GM18511 (cell line): ENCODE results near the gene GRIK3.

Source experiments
- ATAC-seq: cut with Tn5 transposase; IDR thresholded peaks from one replicate; pipeline ENCODE4 v1.9.1; 2021; ENCODE audit warnings: mild to moderate bottlenecking, moderate library complexity; ENCODE audit not compliant: unreplicated experiment

GRIK3 gene

GRCh38 chr1:36797761-36798160 is 236.6 kb downstream of the GRIK3 start:
- no peak for ATAC-seq

- ATAC-seq = no peak
Measured at GRCh38 chr1:36796733-36797132, 237.6 kb downstream of the GRIK3 start.

- ATAC-seq = no peak
Measured at GRCh38 chr1:36796106-36796590, 238.2 kb downstream of the GRIK3 start.

GRCh38 chr1:36794460-36794859 is 239.9 kb downstream of the GRIK3 start:
- ATAC-seq = no peak

- ATAC-seq = no peak
Measured at GRCh38 chr1:36793452-36793851, 240.9 kb downstream of the GRIK3 start.

GRCh38 chr1:36792292-36792691 is 242.0 kb downstream of the GRIK3 start:
- no peak for ATAC-seq

GRCh38 chr1:36790191-36790590 is 244.1 kb downstream of the GRIK3 start:
- no peak for ATAC-seq

- ATAC-seq = no peak
Measured at GRCh38 chr1:36789535-36789934, 244.8 kb downstream of the GRIK3 start.

GRCh38 chr1:36787312-36787913 is 246.9 kb downstream of the GRIK3 start:
- ATAC-seq = no peak

GRCh38 chr1:36786425-36786824 is 247.9 kb downstream of the GRIK3 start:
- no peak for ATAC-seq

- ATAC-seq = no peak
Measured at GRCh38 chr1:36784147-36784859, 250.0 kb downstream of the GRIK3 start.

GRCh38 chr1:36783475-36783874 is 250.8 kb downstream of the GRIK3 start:
- ATAC-seq = no peak

GRCh38 chr1:36782785-36783184 is 251.5 kb downstream of the GRIK3 start:
- no peak for ATAC-seq

GRCh38 chr1:36782085-36782484 is 252.2 kb downstream of the GRIK3 start:
- ATAC-seq = no peak

GRCh38 chr1:36781098-36781497 is 253.2 kb downstream of the GRIK3 start:
- ATAC-seq = no peak

GRCh38 chr1:36778740-36779139 is 255.6 kb downstream of the GRIK3 start:
- ATAC-seq = no peak

- ATAC-seq = no peak
Measured at GRCh38 chr1:36776948-36777831, 257.1 kb downstream of the GRIK3 start.

- no peak for ATAC-seq
Measured at GRCh38 chr1:36776256-36776655, 258.1 kb downstream of the GRIK3 start.

GRCh38 chr1:36775716-36776115 is 258.6 kb downstream of the GRIK3 start:
- no peak for ATAC-seq

- no peak for ATAC-seq
Measured at GRCh38 chr1:36773827-36774541, 260.3 kb downstream of the GRIK3 start.
